Measurements from ENCODE around the gene RNF223. TPM values are rescaled to one million over a fixed set of nuclear protein-coding genes. Genes with fewer than 3 reads are reported as not detected.

The RNF223 gene
- total RNA-seq, 1 donor: not detected

DNA sequence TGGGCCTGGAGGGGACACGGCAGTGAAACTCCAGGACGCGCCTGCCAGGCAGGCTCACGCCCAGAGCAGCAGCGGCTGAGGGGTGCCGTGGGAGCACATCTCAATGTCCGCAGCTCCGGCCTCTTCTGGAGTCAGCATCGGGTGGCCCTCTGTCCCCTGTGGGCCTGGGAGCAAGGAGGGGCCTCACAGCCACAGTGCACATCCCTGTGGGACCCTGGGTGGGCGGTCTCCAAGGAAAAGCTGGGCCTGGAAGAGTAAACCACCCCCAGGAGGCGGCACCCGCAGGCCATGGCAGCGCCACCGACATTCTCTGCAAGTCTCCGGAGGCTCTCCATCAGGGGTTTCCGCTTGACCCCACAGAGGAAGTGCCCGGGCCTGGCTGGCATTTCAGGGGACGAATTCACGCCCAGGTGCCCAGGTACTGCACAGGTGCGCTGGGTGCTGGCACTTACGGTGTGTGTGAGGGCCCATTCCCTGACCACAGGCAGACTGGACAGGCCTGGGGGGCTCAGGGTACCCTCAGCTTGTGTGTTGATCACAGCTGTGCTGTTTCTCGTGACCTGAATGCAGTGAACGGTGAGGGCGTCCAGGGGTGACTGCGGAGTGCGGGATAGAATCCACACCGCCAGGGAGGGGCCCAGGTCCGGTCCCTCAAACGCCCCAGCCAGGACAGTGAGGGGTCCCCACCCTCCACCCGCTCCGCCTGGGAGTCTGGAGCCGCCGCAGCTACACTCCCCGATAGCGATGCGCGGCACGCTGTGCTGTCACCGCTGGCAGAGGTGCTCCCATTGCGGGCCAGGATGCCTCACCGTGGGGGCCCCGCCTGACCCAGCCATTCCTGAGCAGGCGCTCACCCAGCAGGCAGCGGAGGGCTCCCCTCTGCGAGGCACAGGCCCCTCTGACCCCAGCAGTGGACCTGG is 16.6 kb upstream of the RNF223 start:
- no peaks in the 10 kb centered on the region for H3K27me3 ChIP-seq (ENCODE audit: insufficient read depth, low read length)
- H4K20me1 ChIP-seq (ENCODE audit: insufficient read depth, low read length): no peaks in the 10 kb centered on the region
- H3K36me3 ChIP-seq (ENCODE audit: insufficient read depth, low read length): no peaks in the 10 kb centered on the region
- no peak overlapping the region for H3K4me2 ChIP-seq (ENCODE audit: insufficient read depth, low read length)
- H3K4me3 ChIP-seq (ENCODE audit: insufficient read depth, low read length): no peak overlapping the region
- H3K4me1 ChIP-seq (ENCODE audit: insufficient read depth, low read length): no peaks in the 10 kb centered on the region
- no peaks in the 10 kb centered on the region for H3K79me2 ChIP-seq (ENCODE audit: insufficient read depth, low read length)
- TF ChIP-seq, protein P1, sequence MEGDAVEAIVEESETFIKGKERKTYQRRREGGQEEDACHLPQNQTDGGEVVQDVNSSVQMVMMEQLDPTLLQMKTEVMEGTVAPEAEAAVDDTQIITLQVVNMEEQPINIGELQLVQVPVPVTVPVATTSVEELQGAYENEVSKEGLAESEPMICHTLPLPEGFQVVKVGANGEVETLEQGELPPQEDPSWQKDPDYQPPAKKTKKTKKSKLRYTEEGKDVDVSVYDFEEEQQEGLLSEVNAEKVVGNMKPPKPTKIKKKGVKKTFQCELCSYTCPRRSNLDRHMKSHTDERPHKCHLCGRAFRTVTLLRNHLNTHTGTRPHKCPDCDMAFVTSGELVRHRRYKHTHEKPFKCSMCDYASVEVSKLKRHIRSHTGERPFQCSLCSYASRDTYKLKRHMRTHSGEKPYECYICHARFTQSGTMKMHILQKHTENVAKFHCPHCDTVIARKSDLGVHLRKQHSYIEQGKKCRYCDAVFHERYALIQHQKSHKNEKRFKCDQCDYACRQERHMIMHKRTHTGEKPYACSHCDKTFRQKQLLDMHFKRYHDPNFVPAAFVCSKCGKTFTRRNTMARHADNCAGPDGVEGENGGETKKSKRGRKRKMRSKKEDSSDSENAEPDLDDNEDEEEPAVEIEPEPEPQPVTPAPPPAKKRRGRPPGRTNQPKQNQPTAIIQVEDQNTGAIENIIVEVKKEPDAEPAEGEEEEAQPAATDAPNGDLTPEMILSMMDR (IDR thresholded peaks at IDR 0.05; ENCODE audit: extremely low read depth, low read depth, low read length): no peak
- H3K9me3 ChIP-seq (ENCODE audit: low read depth, low read length): no peaks in the 10 kb centered on the region
- H3K27ac ChIP-seq (ENCODE audit: low read depth, low read length): no peak overlapping the region
- DNase-seq (ENCODE audit: insufficient read length, low spot score, missing footprints): peak; percentile 82
- H2AFZ ChIP-seq (ENCODE audit: low read length): no peak overlapping the region

DNA sequence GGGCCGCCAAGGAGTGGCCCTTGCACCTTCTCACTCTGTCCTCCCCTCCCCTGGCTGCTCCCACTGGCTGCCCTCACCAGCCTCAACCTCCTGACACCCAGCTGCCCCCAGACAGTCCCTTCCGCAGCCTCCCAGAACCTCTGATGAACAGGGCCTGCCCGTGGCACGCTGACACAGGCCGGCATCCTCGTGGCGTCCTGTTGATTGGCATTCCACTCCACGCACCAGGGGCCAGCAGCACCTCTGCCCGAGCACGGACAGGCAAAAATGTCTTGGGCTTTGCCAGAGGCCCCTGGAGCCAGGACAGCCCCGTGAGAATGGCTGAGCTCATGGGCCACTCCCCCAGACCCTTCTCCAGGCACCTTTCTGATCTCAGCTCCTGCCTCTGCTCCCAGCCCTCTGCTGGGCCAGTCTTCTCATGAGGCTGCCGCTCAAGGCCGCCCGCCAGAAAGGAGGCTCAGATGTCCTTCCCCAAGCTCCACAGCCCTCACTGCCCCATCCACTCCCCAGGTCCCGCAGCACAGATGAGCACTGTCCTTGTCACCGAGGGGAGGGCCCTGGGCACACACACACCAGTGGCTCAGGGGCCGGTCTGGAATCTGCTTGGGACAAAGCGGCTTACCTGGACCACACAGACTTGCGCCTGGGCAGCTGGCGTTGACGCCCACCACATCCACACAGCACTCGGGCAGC is 15.8 kb upstream of the RNF223 start:
- Histone ChIP-seq H4K20me1 (ENCODE audit: insufficient read depth, low read length) (no peaks in the 10 kb centered on the region), H3K4me1 (ENCODE audit: insufficient read depth, low read length) (no peaks in the 10 kb centered on the region), H3K36me3 (ENCODE audit: insufficient read depth, low read length) (no peaks in the 10 kb centered on the region), H3K27ac (ENCODE audit: low read depth, low read length) (no peak overlapping the region), H3K79me2 (ENCODE audit: insufficient read depth, low read length) (no peaks in the 10 kb centered on the region), H3K9me3 (ENCODE audit: low read depth, low read length) (no peaks in the 10 kb centered on the region), H3K4me2 (ENCODE audit: insufficient read depth, low read length) (no peak overlapping the region), H2AFZ (ENCODE audit: low read length) (no peak overlapping the region), H3K27me3 (ENCODE audit: insufficient read depth, low read length) (no peaks in the 10 kb centered on the region), H3K4me3 (ENCODE audit: insufficient read depth, low read length) (no peak overlapping the region)
- peak; percentile 83 for DNase-seq (ENCODE audit: insufficient read length, low spot score, missing footprints)
- TF ChIP-seq, protein P1 (IDR thresholded peaks at IDR 0.05; ENCODE audit: extremely low read depth, low read depth, low read length): no peak

DNA sequence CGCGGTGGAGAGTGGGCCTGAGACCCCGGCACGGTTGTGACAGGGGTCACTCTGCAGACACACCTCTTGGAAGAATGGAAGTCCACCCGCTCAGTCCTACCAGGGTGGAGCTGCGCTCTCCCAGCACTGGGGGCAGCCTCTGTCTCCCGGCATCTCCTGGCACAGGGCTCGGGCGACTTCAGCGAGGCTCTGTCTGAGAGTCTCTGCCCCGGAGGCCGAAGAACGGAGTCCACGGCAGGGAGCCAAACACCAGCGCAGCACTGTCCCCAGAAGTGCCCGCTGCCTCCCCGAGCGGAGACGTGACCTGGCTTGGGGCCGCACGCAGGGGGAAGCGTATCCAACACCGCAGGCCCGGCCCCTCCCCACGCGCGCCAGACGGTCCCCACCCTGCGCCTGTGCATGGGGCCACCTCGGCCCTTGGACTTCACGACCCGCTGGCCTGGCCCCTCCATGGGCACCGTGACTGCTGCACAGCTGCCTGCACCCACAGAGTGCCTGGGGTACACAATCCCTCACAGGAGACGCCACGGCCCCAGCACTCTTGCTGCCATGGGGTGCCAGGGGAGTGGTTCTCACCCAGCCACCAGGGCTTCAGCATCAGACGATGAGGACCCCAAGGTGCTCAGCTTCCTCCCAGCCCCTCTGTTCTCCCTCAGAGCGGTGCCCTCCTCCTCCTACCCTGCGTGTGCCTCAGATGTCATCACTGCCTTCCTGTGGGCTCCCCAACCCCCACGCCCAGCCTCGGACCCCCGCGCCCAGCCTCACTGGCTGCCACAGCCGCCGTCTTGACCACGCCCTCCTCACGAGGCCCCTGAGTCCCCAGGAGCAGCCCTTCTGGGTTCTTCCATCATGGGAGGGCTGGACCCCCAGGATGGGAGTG is 14.9 kb upstream of the RNF223 start:
- Histone ChIP-seq H3K27me3 (ENCODE audit: insufficient read depth, low read length) (no peaks in the 10 kb centered on the region), H3K36me3 (ENCODE audit: insufficient read depth, low read length) (no peaks in the 10 kb centered on the region), H3K4me1 (ENCODE audit: insufficient read depth, low read length) (no peaks in the 10 kb centered on the region), H3K27ac (ENCODE audit: low read depth, low read length) (no peak overlapping the region), H3K9me3 (ENCODE audit: low read depth, low read length) (no peaks in the 10 kb centered on the region), H3K4me3 (ENCODE audit: insufficient read depth, low read length) (no peak overlapping the region), H2AFZ (ENCODE audit: low read length) (no peak overlapping the region), H3K4me2 (ENCODE audit: insufficient read depth, low read length) (no peak overlapping the region), H4K20me1 (ENCODE audit: insufficient read depth, low read length) (no peaks in the 10 kb centered on the region), H3K79me2 (ENCODE audit: insufficient read depth, low read length) (no peaks in the 10 kb centered on the region)
- TF ChIP-seq, protein P1 (IDR thresholded peaks at IDR 0.05; ENCODE audit: extremely low read depth, low read depth, low read length): no peak
- peak; percentile 59 for DNase-seq (ENCODE audit: insufficient read length, low spot score, missing footprints)
